Prostate gland (tissue), 2 donors: ENCODE data around the gene CAMK2N1.

ENCODE experiments used
- CTCF ChIP-seq, 4 experiments: fragments of 200-600 bp in 2 of 4; fragments of 450-650 bp in 2 of 4; sonication (generic) in 2 of 4; IDR thresholded peaks; 1 replicate in 3 of 4; 2 replicates in 1 of 4; pipeline ENCODE4 v1.5.1; 2016 to 2019; ENCODE audit warnings: antibody characterized with exemption in 4 of 4, mild to moderate bottlenecking in 2 of 4, moderate library complexity in 2 of 4
- POLR2A ChIP-seq: fragments of 450-650 bp; IDR thresholded peaks from one replicate; pipeline ENCODE4 v1.6.1; 2016; ENCODE audit warnings: antibody characterized with exemption, mild to moderate bottlenecking
- POLR2AphosphoS5 ChIP-seq: sonication (generic); formaldehyde crosslinking; IDR thresholded peaks from one replicate; pipeline ENCODE4 v1.6.1; 2017; ENCODE audit warnings: antibody characterized with exemption

DNA sequence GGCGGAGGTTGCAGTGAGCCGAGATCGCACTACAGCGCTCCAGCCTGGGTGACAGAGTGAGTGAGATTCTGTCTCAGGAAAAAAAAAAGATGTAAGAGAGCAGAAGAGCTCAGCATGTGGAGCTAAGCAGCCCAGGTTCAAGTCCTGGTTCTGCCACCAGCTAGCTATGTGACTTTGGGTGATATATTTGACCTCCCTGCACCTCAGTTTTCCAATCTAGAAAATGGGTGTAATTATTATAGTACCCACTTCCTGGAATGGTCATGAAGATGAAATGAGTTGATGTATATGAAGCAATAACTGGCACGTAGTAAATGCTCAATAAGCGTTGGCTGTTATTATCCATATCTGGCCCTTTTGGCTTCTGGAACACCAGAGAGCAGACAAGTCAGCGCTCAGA lies 38.2 kb downstream of the CAMK2N1 start:
- TF ChIP-seq CTCF (IDR thresholded peaks at IDR 0.05) (no peak), POLR2A (no peak), POLR2AphosphoS5 (no peak)
